HepG2 (cell line): ENCODE data around the gene ZBTB43. TPM values are rescaled to one million over a fixed set of nuclear protein-coding genes. Genes with fewer than 3 reads are reported as not detected.

Experiments
- ATAC-seq: fragments of 200-7000 bp; cut with Tn5 transposase; 3 replicates; pipeline ENCODE4 v1.9.1; 2020; ENCODE audit warnings: mild to moderate bottlenecking, moderate library complexity
- BruUV-seq: library from RNA; stranded (reverse); fragments of 400-500 nt; replicated peaks from 2 replicates; lab custom pipeline; 2021; lab: Mats Ljungman, UMichigan
- CTCF ChIA-PET: fragments of 300-600 bp; formaldehyde crosslinking; extraction: SDS; loops from one replicate; lab custom pipeline; 2021; ENCODE audit warnings: low total read pairs, inconsistent platforms, low intra/inter-chr PET ratio; lab: Yijun Ruan, JAX
- POLR2A ChIA-PET: fragments of 350-600 bp; sonication (Branson Sonifier 250); formaldehyde crosslinking; loops from one replicate; lab custom pipeline; 2020; ENCODE audit warnings: antibody characterized with exemption, inconsistent platforms; lab: Yijun Ruan, JAX
- DNase-seq: peaks from one replicate; pipeline ENCODE4 v3.0.0-alpha.2; 2015; ENCODE audit warnings: low spot score
- FAIRE-seq: peaks from 3 replicates; lab custom pipeline; 2011; peaks lifted over from hg19 to GRCh38; lab: Jason Lieb, UNC
- H2AFZ ChIP-seq: one replicate; pipeline ENCODE4 v1.6.1; 2011; ENCODE audit warnings: low read length, inconsistent platforms
- H3K27ac ChIP-seq: fragments of 300-600 bp; 3 replicates; pipeline ENCODE4 v1.8.0; 2011; ENCODE audit warnings: mixed run types, mild to moderate bottlenecking, mixed read lengths, low read length, inconsistent platforms; ENCODE audit not compliant: insufficient read depth; ENCODE audit errors: extremely low read length
- H3K27me3 ChIP-seq, 2 experiments: fragments of 200-600 bp in 1 of 2; 2 replicates in 1 of 2; 3 replicates in 1 of 2; pipeline versions ENCODE4 v1.6.0 to v1.8.0; 2011; ENCODE audit warnings: low read length in 2 of 2, mild to moderate bottlenecking in 2 of 2, moderate library complexity in 2 of 2, inconsistent platforms in 1 of 2; ENCODE audit not compliant: insufficient read depth in 2 of 2, control insufficient read depth in 1 of 2
- H3K36me3 ChIP-seq, 2 experiments: fragments of 200-600 bp in 1 of 2; replicated peaks in 1 of 2; 2 replicates in 1 of 2; 3 replicates in 1 of 2; pipeline versions ENCODE4 v1.5.1 to v1.8.0; 2011; ENCODE audit warnings: low read length in 2 of 2, inconsistent platforms in 1 of 2; ENCODE audit not compliant: insufficient read depth in 2 of 2, control insufficient read depth in 1 of 2
- H3K4me1 ChIP-seq: 2 replicates; pipeline ENCODE4 v1.5.1; 2012; ENCODE audit warnings: low read length, inconsistent platforms; ENCODE audit not compliant: insufficient read depth
- H3K4me2 ChIP-seq: 2 replicates; pipeline ENCODE4 v1.6.0; 2011; ENCODE audit warnings: low read depth, low read length, inconsistent platforms
- H3K4me3 ChIP-seq, 3 experiments: fragments of 200-600 bp in 1 of 3; sonication (generic), shearing (Covaris generic) in 1 of 3; replicated peaks in 1 of 3; 2 replicates each; pipeline ENCODE4 v1.5.1; 2011 to 2016; ENCODE audit warnings: low read length in 3 of 3, inconsistent platforms in 2 of 3, low read depth in 2 of 3, mild to moderate bottlenecking in 2 of 3, control low read depth in 1 of 3, mixed read lengths in 1 of 3; ENCODE audit not compliant: insufficient read depth in 1 of 3
- H3K79me2 ChIP-seq: one replicate; pipeline ENCODE4 v1.6.1; 2011; ENCODE audit warnings: low read length, inconsistent platforms; ENCODE audit not compliant: insufficient read depth
- H3K9ac ChIP-seq: 2 replicates; pipeline ENCODE4 v1.6.0; 2011; ENCODE audit warnings: mild to moderate bottlenecking, low read depth, low read length, inconsistent platforms; ENCODE audit not compliant: insufficient read depth
- H3K9me3 ChIP-seq: 2 replicates; pipeline ENCODE4 v1.5.1; 2012; ENCODE audit warnings: mild to moderate bottlenecking, low read length
- H4K20me1 ChIP-seq: 2 replicates; pipeline ENCODE4 v1.6.0; 2011; ENCODE audit warnings: inconsistent platforms, mild to moderate bottlenecking, low read length, moderate library complexity; ENCODE audit not compliant: insufficient read depth
- ATF3 ChIP-seq: sonication (generic); formaldehyde crosslinking; IDR thresholded peaks from 2 replicates; pipeline ENCODE4 v1.4.0; 2020; ENCODE audit warnings: missing genetic modification reagents
- CCAR2 ChIP-seq: fragments of 200-400 bp; formaldehyde crosslinking; optimal IDR thresholded peaks from 2 replicates; pipeline ENCODE3; 2018; ENCODE audit warnings: low read depth, mild to moderate bottlenecking, low read length, moderate library complexity
- DPF2 ChIP-seq: sonication (generic); formaldehyde crosslinking; IDR thresholded peaks from 2 replicates; pipeline ENCODE4 v1.4.0; 2020; ENCODE audit warnings: mild to moderate bottlenecking, low read depth, missing genetic modification reagents, borderline replicate concordance
- FOXP4 ChIP-seq: sonication (generic); formaldehyde crosslinking; IDR thresholded peaks from 2 replicates; pipeline ENCODE4 v1.4.0; 2020; ENCODE audit warnings: missing genetic modification reagents
- HNRNPK ChIP-seq: fragments of 200-400 bp; formaldehyde crosslinking; IDR thresholded peaks from 2 replicates; pipeline ENCODE4 v1.6.1; 2018; ENCODE audit warnings: low read length, low read depth, moderate library complexity, mild to moderate bottlenecking; ENCODE audit not compliant: poor library complexity, severe bottlenecking
- KDM3A ChIP-seq: IDR thresholded peaks from 2 replicates; pipeline ENCODE4 v1.6.1; 2018; ENCODE audit warnings: low read depth, missing compliant biosample characterization
- KLF13 ChIP-seq: sonication (generic); formaldehyde crosslinking; IDR thresholded peaks from 2 replicates; pipeline ENCODE4 v1.4.0; 2020; ENCODE audit warnings: mild to moderate bottlenecking, missing genetic modification reagents
- MAFF ChIP-seq: IDR thresholded peaks from 2 replicates; pipeline ENCODE4 v1.6.1; 2011; ENCODE audit warnings: low read depth, low read length, improper control_type of control experiment
- NR0B2 ChIP-seq: sonication (generic); formaldehyde crosslinking; IDR thresholded peaks from 2 replicates; pipeline ENCODE4 v1.4.0; 2020; ENCODE audit warnings: mild to moderate bottlenecking, missing genetic modification reagents
- PCBP2 ChIP-seq: fragments of 200-400 bp; formaldehyde crosslinking; optimal IDR thresholded peaks from 2 replicates; pipeline ENCODE3; 2018; ENCODE audit warnings: low read length, low read depth; ENCODE audit not compliant: poor library complexity, severe bottlenecking
- TP53 ChIP-seq: sonication (generic); formaldehyde crosslinking; conservative IDR thresholded peaks from 2 replicates; pipeline ENCODE4 v1.4.0; 2020; ENCODE audit warnings: missing genetic modification reagents
- ZBTB44 ChIP-seq: sonication (generic); formaldehyde crosslinking; IDR thresholded peaks from 2 replicates; pipeline ENCODE4 v1.4.0; 2020; ENCODE audit warnings: missing genetic modification reagents
- ZC3H4 ChIP-seq: sonication (generic); formaldehyde crosslinking; IDR thresholded peaks from 2 replicates; pipeline ENCODE4 v1.4.0; 2020; ENCODE audit warnings: missing genetic modification reagents, borderline replicate concordance
- ZNF251 ChIP-seq: sonication (generic); formaldehyde crosslinking; IDR thresholded peaks from 2 replicates; pipeline ENCODE4 v1.9.0; 2021; ENCODE audit warnings: mild to moderate bottlenecking, missing genetic modification reagents
- ZNF256 ChIP-seq: sonication (generic); formaldehyde crosslinking; conservative IDR thresholded peaks from 2 replicates; pipeline ENCODE4 v1.4.0; 2020; ENCODE audit warnings: missing genetic modification reagents
- ZNF260 ChIP-seq: sonication (generic); formaldehyde crosslinking; IDR thresholded peaks from 2 replicates; pipeline ENCODE4 v1.4.0; 2020; ENCODE audit warnings: missing genetic modification reagents, low read depth, mild to moderate bottlenecking, borderline replicate concordance
- ZNF773 ChIP-seq: sonication (generic); formaldehyde crosslinking; IDR thresholded peaks from 2 replicates; pipeline ENCODE4 v1.4.0; 2020; ENCODE audit warnings: missing genetic modification reagents, borderline replicate concordance
- ZNF790 ChIP-seq: sonication (generic); formaldehyde crosslinking; IDR thresholded peaks from 2 replicates; pipeline ENCODE4 v1.8.0; 2022; ENCODE audit warnings: missing genetic modification reagents, mild to moderate bottlenecking, borderline replicate concordance
- WGBS: methylation state at CpG from one replicate; pipeline ENCODE4 v1.1.6; 2017; ENCODE audit warnings: low lambda C conversion rate; 5-methylcytosine and 5-hydroxymethylcytosine counted together
- in situ Hi-C: cut with HindIII; loops from 2 replicates; pipeline ENCODE4 v1.10.0; 2017; ENCODE audit warnings: low pct_unique_long_range_greater_than_20kb; ENCODE audit not compliant: extremely low pct_ligation_motif_present
- intact Hi-C: fragments of 100-400 bp; cut with micrococcal nuclease; formaldehyde crosslinking; loops from one replicate; pipeline ENCODE4 v1.10.0; 2022; ENCODE audit not compliant: unreplicated experiment
- polyA plus RNA-seq, 8 experiments: library from polyadenylated mRNA; depleted of rRNA in 3 of 8; stranded (reverse) in 7 of 8; unstranded in 1 of 8; fragments of >200 nt; fragmentation: Illumina TruSeq in 4 of 8; extraction: Trizol in 4 of 8; gene quantifications; 2 replicates each; pipeline versions ENCODE4 v1.2.1 to v1.2.3, GENCODE V29; 2011 to 2016; ENCODE audit warnings: low read depth in 4 of 8, missing spikeins in 1 of 8, mixed read lengths in 1 of 8; ENCODE audit not compliant: insufficient read depth in 1 of 8
- total RNA-seq, 5 experiments: library from RNA; depleted of rRNA; stranded (reverse); fragments of >200 nt; fragmentation: Illumina TruSeq; extraction: Trizol; gene quantifications; 2 replicates each; pipeline ENCODE4 v1.2.3, GENCODE V29; 2016; ENCODE audit warnings: low read depth in 1 of 5

ZBTB43 gene
- total and polyA plus RNA-seq, 2 of the 13 experiments (the other 11 are each of a cell fraction or from before 2014, with no cell fraction given): 7.1 to 31.4 TPM

- ATAC-seq (no peak), DNase-seq (no peak), FAIRE-seq (no peak)
- peaks cover 17 to 39% of the 10 kb centered on the region in 2 experiments; a peak in 4 of 5 replicates for H3K36me3 ChIP-seq
- H3K27me3 ChIP-seq: no peaks in the 10 kb centered on the region
- peaks cover 9% of the 10 kb centered on the region for H3K79me2 ChIP-seq
- no peaks in the 10 kb centered on the region for H4K20me1 ChIP-seq
- 96% methylated on average over 8 of the region's 8 CpGs for WGBS
- no peak overlapping the region for H3K4me2 ChIP-seq
- in situ Hi-C loops (no loop called here), intact Hi-C loops (no loop called here)
- H3K27ac ChIP-seq: no peak overlapping the region
- H3K9ac ChIP-seq: no peak overlapping the region
- TF ChIP-seq TP53: no peak
- TF ChIP-seq ZNF773 (CRISPR knock-in tag): no peak
- no peak for TF ChIP-seq KLF13
- no peak for TF ChIP-seq ZC3H4 (CRISPR knock-in tag)
- no peak for TF ChIP-seq ZBTB44 (CRISPR knock-in tag)
- no peak for TF ChIP-seq NR0B2 (CRISPR knock-in tag)
- TF ChIP-seq ATF3 (CRISPR knock-in tag): no peak
- no peak for TF ChIP-seq ZNF790 (CRISPR knock-in tag)
- TF ChIP-seq ZNF256 (CRISPR knock-in tag): no peak
- TF ChIP-seq KDM3A (CRISPR knock-in tag): no peak
- TF ChIP-seq HNRNPK: no peak
- no peak for TF ChIP-seq CCAR2
- no peak for TF ChIP-seq DPF2
- TF ChIP-seq MAFF: no peak
- no peak for TF ChIP-seq ZNF251
- TF ChIP-seq ZNF260 (CRISPR knock-in tag): no peak
- no peak for TF ChIP-seq PCBP2
- no peak for TF ChIP-seq FOXP4
- ChIA-PET POLR2A (no interaction called here), CTCF (no interaction called here)
- BruUV-seq: TSS peak; percentile 17
- no peaks in the 10 kb centered on the region for H3K9me3 ChIP-seq
- H3K4me1 ChIP-seq: peaks cover 31% of the 10 kb centered on the region
- no peak overlapping the region for H3K4me3 ChIP-seq
- no peak overlapping the region for H2AFZ ChIP-seq
Measured at GRCh38 chr9:126833710-126834345, 29.0 kb downstream of the ZBTB43 start.
